Fibroblast of lung (primary cell): Measurements from ENCODE around the gene THPO. TPM values are rescaled to one million over a fixed set of nuclear protein-coding genes. Genes with fewer than 3 reads are reported as not detected.

Source experiments
- DNase-seq, 2 donors: peaks; one replicate each; pipeline versions ENCODE4 v3.0.0 to v3.0.0-alpha.2; 2010; ENCODE audit warnings: low read depth in 2 of 2
- H2AFZ ChIP-seq: 2 replicates; pipeline ENCODE4 v1.5.1; 2012; ENCODE audit warnings: low read length, control low read depth, inconsistent platforms
- H3K27ac ChIP-seq: 2 replicates; pipeline ENCODE4 v1.5.1; 2011; ENCODE audit warnings: low read length, control low read depth; ENCODE audit not compliant: insufficient read depth
- H3K27me3 ChIP-seq: 2 replicates; pipeline ENCODE4 v1.5.1; 2011; ENCODE audit warnings: mild to moderate bottlenecking, low read length; ENCODE audit not compliant: control insufficient read depth, insufficient read depth
- H3K36me3 ChIP-seq: 2 replicates; pipeline ENCODE4 v1.5.1; 2011; ENCODE audit warnings: low read length; ENCODE audit not compliant: control insufficient read depth, insufficient read depth
- H3K4me1 ChIP-seq: 2 replicates; pipeline ENCODE4 v1.5.1; 2011; ENCODE audit warnings: low read length; ENCODE audit not compliant: control insufficient read depth, insufficient read depth; ENCODE audit errors: extremely low read depth
- H3K4me2 ChIP-seq: 2 replicates; pipeline ENCODE4 v1.5.1; 2011; ENCODE audit warnings: low read length, control low read depth; ENCODE audit not compliant: insufficient read depth; ENCODE audit errors: extremely low read depth
- H3K4me3 ChIP-seq, 4 experiments: fragments of 200-600 bp in 1 of 4; sonication (generic) in 1 of 4; replicated peaks in 1 of 4; 2 replicates each; pipeline ENCODE4 v1.5.1; 2011 to 2016; ENCODE audit warnings: low read length in 4 of 4, low read depth in 3 of 4, mild to moderate bottlenecking in 3 of 4, control low read depth in 2 of 4, inconsistent platforms in 1 of 4, mixed read lengths in 1 of 4; ENCODE audit not compliant: insufficient read depth in 1 of 4; ENCODE audit errors: control extremely low read depth in 1 of 4
- H3K79me2 ChIP-seq: 2 replicates; pipeline ENCODE4 v1.5.1; 2012; ENCODE audit warnings: mild to moderate bottlenecking, low read length, inconsistent platforms; ENCODE audit not compliant: control insufficient read depth, insufficient read depth
- H3K9ac ChIP-seq: 2 replicates; pipeline ENCODE4 v1.5.1; 2011; ENCODE audit warnings: mild to moderate bottlenecking, low read length, control low read depth; ENCODE audit not compliant: insufficient read depth
- H3K9me3 ChIP-seq: 2 replicates; pipeline ENCODE4 v1.5.1; 2012; ENCODE audit warnings: low read depth, low read length; ENCODE audit not compliant: control insufficient read depth, insufficient read depth
- H4K20me1 ChIP-seq: 2 replicates; pipeline ENCODE4 v1.5.1; 2011; ENCODE audit warnings: low read length; ENCODE audit not compliant: control insufficient read depth, insufficient read depth; ENCODE audit errors: extremely low read depth
- EZH2 ChIP-seq: IDR thresholded peaks from 2 replicates; pipeline ENCODE4 v1.5.1; 2012; ENCODE audit warnings: low read length, control low read depth, mild to moderate bottlenecking; ENCODE audit errors: missing control alignments
- polyA plus RNA-seq, 2 donors: library from polyadenylated mRNA; depleted of rRNA in 1 of 2; stranded (reverse) in 1 of 2; unstranded in 1 of 2; fragments of >200 nt; gene quantifications; 2 replicates each; pipeline ENCODE4 v1.2.1, GENCODE V29; 2011 to 2012; ENCODE audit warnings: missing spikeins in 1 of 2
- total RNA-seq: library from RNA; depleted of rRNA; stranded (reverse); fragments of >200 nt; gene quantifications from 2 replicates; pipeline ENCODE4 v1.2.1, GENCODE V29; 2014
- TF ChIP-seq, protein P1 (sequence below), 2 donors: IDR thresholded peaks in 1 of 2; conservative IDR thresholded peaks in 1 of 2; 1 replicate in 1 of 2; 2 replicates in 1 of 2; pipeline ENCODE4 v1.5.1; 2011 to 2012; ENCODE audit warnings: low read length in 2 of 2, control low read depth in 1 of 2, inconsistent platforms in 1 of 2, low read depth in 1 of 2, mild to moderate bottlenecking in 1 of 2

The THPO gene
- total and polyA plus RNA-seq, 2 donors (not counting 1 experiment from before 2014, with no cell fraction given) = 0.27 to 0.50 TPM

DNA sequence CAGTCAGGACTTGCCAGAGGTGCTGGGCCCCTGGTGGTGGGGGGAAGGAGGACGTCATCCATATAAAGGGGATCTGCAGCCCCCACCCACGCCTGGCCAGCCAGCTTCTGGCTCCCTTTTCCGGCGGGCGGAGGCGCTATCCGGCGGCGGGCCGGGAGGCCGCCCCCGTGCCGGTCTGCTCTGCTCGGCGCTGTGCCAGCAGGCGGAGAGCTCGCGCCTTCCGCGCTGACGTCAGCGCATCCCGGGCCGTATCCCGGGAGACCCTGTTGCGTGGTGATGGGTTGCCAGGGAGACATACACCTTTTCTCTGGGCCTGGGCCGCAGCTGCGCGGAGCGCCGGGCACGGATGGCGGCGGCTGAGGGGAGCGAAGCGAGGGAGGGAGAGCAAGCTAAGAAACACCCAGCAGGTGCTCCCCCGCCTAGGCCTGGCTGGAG lies 39.5 kb downstream of the THPO start:
- no peak overlapping the region for H2AFZ ChIP-seq
- peak overlapping the region in 3 of 4 experiments; percentile 7 to 72 (median 37) for H3K4me3 ChIP-seq
- no peaks in the 10 kb centered on the region for H4K20me1 ChIP-seq

DNA sequence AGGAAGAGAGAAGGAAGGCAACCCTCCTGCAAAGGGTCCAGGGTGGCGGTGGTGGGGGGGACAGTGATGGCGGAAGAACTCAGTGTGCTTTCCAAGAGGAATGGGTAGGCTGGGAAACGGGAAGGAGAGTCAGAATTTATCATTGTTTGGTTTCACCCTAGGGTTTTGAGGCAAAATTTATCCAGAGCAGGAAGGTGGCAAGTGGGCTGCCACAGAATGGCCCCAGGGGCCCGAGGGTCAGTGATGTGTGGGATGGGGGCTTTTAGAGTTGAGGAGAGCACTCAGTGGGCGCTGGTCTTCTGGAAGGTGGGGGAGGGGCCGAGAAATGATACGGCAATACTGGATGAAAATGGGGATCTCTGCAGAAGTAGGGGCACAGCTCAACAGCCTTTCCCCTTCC lies 40.0 kb downstream of the THPO start:
- Histone ChIP-seq H3K27ac (peak overlapping the region; percentile 92), H3K4me3 (peak overlapping the region in 1 of 4 experiments; percentile 72), H2AFZ (no peak overlapping the region), H3K9me3 (no peaks in the 10 kb centered on the region), H3K79me2 (peaks cover 17% of the 10 kb centered on the region), H3K4me2 (peak overlapping the region; percentile 95), H4K20me1 (no peaks in the 10 kb centered on the region), H3K4me1 (peaks cover 27% of the 10 kb centered on the region), H3K9ac (peak overlapping the region; percentile 22), H3K27me3 (no peaks in the 10 kb centered on the region), H3K36me3 (peaks cover 17% of the 10 kb centered on the region)
- TF ChIP-seq, protein P1, sequence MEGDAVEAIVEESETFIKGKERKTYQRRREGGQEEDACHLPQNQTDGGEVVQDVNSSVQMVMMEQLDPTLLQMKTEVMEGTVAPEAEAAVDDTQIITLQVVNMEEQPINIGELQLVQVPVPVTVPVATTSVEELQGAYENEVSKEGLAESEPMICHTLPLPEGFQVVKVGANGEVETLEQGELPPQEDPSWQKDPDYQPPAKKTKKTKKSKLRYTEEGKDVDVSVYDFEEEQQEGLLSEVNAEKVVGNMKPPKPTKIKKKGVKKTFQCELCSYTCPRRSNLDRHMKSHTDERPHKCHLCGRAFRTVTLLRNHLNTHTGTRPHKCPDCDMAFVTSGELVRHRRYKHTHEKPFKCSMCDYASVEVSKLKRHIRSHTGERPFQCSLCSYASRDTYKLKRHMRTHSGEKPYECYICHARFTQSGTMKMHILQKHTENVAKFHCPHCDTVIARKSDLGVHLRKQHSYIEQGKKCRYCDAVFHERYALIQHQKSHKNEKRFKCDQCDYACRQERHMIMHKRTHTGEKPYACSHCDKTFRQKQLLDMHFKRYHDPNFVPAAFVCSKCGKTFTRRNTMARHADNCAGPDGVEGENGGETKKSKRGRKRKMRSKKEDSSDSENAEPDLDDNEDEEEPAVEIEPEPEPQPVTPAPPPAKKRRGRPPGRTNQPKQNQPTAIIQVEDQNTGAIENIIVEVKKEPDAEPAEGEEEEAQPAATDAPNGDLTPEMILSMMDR (conservative IDR thresholded peaks at IDR 0.05 in 1 of 2, IDR thresholded peaks at IDR 0.05 in 1 of 2; ENCODE audit: low read depth in 1 of 2, low read length in 2 of 2) = no peak
- no peak for TF ChIP-seq EZH2
- no peak for DNase-seq

More for the DNA sequence above, 39.5 kb downstream of the THPO start:
- Histone ChIP-seq H3K27me3 (no peaks in the 10 kb centered on the region), H3K4me1 (peaks cover 29% of the 10 kb centered on the region), H3K9ac (peak overlapping the region; percentile 28), H3K27ac (peak overlapping the region; percentile 92), H3K4me2 (peak overlapping the region; percentile 95), H3K9me3 (no peaks in the 10 kb centered on the region), H3K79me2 (peaks cover 14% of the 10 kb centered on the region), H3K36me3 (peaks cover 14% of the 10 kb centered on the region)
- TF ChIP-seq EZH2 = no peak
- TF ChIP-seq, protein P1 (conservative IDR thresholded peaks at IDR 0.05 in 1 of 2, IDR thresholded peaks at IDR 0.05 in 1 of 2; ENCODE audit: low read depth in 1 of 2, low read length in 2 of 2) = peak in 1 of 2 donors; percentile 16
- DNase-seq = peak; percentile 83 to 84

DNA sequence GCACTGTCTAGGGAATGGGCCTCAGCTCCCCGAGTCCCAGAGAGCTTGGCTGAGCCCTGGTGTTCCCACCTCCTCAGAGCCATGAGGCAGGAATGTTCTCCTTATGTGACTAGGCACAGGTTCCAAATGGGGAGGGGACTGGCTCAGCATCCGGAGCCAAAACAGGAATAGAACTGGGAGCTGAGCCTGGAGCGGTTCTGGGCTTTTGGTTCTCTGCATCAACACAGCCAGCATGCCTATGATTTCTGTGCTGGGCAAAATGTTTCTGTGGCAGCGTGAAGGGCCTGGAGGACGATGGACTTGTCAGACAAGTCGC lies 40.6 kb downstream of the THPO start, which contains the start of gene FAM131A:
Gene FAM131A, plus strand, starts transcription at position 202 of the 316 bp plus-strand sequence. Its CDS starts 31 bp downstream, at position 233.
- no peaks in the 10 kb centered on the region for H3K27me3 ChIP-seq
- peak; percentile 43 to 61 for DNase-seq
- H3K9ac ChIP-seq = peak within 1 kb of the TSS; percentile 86
- peak within 1 kb of the TSS; percentile 47 to 72 (median 60) for H3K4me3 ChIP-seq
- H3K4me2 ChIP-seq = peak within 1 kb of the TSS; percentile 95
- H3K27ac ChIP-seq = peak within 1 kb of the TSS; percentile 92
- H3K4me1 ChIP-seq = peaks cover 32% of the 10 kb centered on the region
- H3K9me3 ChIP-seq = no peaks in the 10 kb centered on the region
- H2AFZ ChIP-seq = no peak within 1 kb of the TSS
- peaks cover 17% of the 10 kb centered on the region for H3K79me2 ChIP-seq
- no peaks in the 10 kb centered on the region for H4K20me1 ChIP-seq
- no peak for TF ChIP-seq EZH2
- TF ChIP-seq, protein P1 (conservative IDR thresholded peaks at IDR 0.05 in 1 of 2, IDR thresholded peaks at IDR 0.05 in 1 of 2; ENCODE audit: low read depth in 1 of 2, low read length in 2 of 2) = no peak
- peaks cover 19% of the 10 kb centered on the region for H3K36me3 ChIP-seq
